Astrocyte of the cerebellum (primary cell): ENCODE measurements around the gene HEXD.

Source experiments
- DNase-seq: peaks from one replicate; pipeline ENCODE4 v3.0.0-alpha.2; 2011; ENCODE audit warnings: low read depth
- H3K4me3 ChIP-seq: 2 replicates; pipeline ENCODE4 v1.5.1; 2011; ENCODE audit warnings: mild to moderate bottlenecking, low read depth, low read length, moderate library complexity
- in situ Hi-C: cut with HindIII; loops from 2 replicates; pipeline ENCODE4 v1.10.0; 2017; ENCODE audit warnings: low sequenced_read_pairs
- TF ChIP-seq, protein P1 (sequence below): IDR thresholded peaks from 2 replicates; pipeline ENCODE4 v1.5.1; 2012; ENCODE audit warnings: low read length, low read depth, moderate library complexity, mild to moderate bottlenecking; ENCODE audit errors: missing control alignments

The HEXD gene

DNA sequence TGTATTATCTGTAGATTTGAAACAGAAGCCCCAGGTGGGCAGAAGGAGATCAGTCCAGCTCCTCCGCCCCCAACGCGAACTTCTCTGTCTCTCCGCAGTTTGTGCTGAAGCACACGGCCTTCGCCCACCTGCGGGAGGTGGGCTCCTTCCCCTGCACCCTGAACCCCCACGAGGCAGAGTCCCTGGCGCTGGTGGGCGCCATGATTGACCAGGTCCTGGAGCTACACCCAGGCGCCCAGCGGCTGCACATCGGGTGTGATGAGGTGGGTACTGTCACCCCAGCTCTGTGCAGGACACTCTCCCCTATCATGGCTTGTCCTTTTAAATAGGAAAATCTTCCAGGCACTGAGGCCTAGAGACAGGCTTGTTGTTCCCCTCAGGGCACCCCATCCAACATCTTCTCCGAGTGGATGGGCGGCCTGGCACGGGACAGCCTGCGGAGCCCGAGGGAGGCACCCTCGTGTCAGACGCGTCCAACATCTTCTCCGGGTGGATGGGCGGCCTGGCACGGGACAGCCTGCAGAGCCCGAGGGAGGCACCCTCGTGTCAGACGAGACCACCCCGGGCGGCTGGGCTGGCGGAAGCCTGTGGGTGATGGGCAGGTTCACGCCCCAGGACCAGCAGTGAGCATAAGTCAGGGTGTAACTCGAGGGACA lies 15.5 kb downstream of the HEXD start:
- no peak overlapping the region for H3K4me3 ChIP-seq
- TF ChIP-seq, protein P1, sequence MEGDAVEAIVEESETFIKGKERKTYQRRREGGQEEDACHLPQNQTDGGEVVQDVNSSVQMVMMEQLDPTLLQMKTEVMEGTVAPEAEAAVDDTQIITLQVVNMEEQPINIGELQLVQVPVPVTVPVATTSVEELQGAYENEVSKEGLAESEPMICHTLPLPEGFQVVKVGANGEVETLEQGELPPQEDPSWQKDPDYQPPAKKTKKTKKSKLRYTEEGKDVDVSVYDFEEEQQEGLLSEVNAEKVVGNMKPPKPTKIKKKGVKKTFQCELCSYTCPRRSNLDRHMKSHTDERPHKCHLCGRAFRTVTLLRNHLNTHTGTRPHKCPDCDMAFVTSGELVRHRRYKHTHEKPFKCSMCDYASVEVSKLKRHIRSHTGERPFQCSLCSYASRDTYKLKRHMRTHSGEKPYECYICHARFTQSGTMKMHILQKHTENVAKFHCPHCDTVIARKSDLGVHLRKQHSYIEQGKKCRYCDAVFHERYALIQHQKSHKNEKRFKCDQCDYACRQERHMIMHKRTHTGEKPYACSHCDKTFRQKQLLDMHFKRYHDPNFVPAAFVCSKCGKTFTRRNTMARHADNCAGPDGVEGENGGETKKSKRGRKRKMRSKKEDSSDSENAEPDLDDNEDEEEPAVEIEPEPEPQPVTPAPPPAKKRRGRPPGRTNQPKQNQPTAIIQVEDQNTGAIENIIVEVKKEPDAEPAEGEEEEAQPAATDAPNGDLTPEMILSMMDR: no peak
- in situ Hi-C loops: no loop called here
- no peak for DNase-seq

GRCh38 chr17:82434216-82434565 lies 16.0 kb downstream of the HEXD start:
- in situ Hi-C loops: no loop called here
- TF ChIP-seq, protein P1: no peak
- no peak overlapping the region for H3K4me3 ChIP-seq
- DNase-seq: no peak

DNA sequence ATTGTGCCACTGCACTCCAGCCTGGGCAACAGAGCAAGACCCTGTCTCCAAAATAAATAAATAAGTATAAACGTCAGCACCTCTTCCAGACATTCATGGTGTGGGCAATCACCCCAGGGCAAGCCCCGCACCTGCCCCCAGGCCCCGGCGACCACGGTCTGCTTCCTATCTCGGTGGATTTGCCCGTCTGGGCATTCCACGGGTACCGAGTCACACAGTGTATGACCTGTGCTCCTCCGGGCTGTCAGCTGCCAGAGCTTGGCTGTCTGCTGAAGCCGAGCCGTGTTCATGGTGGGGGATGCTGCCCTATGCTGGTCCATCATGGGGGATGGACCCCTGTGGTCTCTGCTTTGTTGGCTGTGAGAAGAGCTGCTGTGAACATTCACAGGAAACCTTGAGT lies 17.0 kb downstream of the HEXD start:
- no peak overlapping the region for H3K4me3 ChIP-seq
- TF ChIP-seq, protein P1: no peak
- in situ Hi-C loops: no loop called here
- DNase-seq: no peak

DNA sequence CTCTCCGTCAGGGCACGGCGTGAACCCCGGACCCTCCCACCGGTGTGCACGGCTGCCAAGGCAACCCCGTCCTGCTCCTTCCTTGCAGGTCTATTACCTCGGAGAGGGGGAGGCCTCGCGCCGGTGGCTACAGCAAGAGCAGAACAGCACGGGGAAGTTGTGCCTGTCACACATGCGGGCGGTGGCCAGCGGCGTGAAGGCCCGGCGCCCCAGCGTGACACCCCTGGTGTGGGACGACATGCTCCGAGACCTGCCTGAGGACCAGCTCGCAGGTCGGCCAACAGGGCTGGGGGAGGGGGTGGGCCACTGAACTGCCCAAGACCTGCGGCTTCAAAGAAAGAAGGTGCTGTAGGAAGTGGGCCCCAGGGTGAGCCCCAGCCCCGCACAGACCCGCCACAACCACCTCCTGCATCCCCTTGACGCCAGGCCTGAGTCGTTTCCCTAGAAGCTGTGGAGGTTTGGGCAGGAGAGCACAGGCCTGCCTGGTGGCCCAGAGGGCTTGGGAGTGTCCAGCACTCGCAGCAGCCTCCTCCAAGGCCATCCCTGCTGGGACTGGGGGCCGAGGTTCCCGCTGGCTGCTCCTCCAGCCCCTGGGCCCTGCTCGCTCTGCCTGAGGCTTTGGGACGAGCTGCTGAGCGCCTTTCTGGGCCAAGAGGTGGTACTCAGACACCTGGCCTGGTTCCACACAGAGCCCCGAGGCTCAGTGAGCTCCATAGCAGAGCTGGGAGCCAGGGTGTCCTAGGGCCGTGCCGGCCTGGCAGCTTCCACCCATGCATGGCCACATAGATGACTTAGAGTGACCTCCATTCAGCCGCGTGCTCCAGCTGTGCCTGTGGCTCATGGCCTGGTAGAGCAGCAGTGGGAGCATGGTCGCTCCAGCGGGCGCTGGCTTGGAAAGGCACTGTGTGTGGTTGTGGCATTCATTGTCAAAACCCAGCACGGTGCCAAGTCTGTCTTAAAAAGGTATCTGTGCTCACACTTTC lies 17.7 kb downstream of the HEXD start:
- TF ChIP-seq, protein P1: no peak
- in situ Hi-C loops: no loop called here
- no peak overlapping the region for H3K4me3 ChIP-seq
- DNase-seq: no peak

- TF ChIP-seq, protein P1: no peak
- no peak overlapping the region for H3K4me3 ChIP-seq
- no peak for DNase-seq
- in situ Hi-C loops: no loop called here
These were observed 18.6 kb downstream of the HEXD start for GRCh38 chr17:82436601-82437324.

DNA sequence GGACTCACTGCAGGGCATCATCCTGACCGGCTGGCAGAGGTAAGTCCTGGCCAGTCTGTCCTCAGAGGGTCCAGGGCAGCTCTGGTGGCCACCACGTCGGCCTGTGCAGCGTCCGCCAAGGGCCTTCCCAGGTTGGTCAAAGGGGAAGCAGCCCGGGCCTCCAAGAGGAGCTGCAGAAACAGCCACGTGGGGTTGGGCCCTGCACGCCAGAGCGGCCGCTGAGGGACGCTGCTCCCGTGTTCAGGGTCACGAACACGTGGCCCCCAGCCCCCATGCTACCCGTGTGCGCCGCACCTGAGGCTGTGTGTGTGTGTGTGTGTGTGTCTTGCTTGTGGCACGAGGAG lies 19.1 kb downstream of the HEXD start:
- in situ Hi-C loops: no loop called here
- TF ChIP-seq, protein P1: no peak
- no peak overlapping the region for H3K4me3 ChIP-seq
- DNase-seq: no peak
